Measurements from ENCODE around the gene GAREM1.

Gene GAREM1

GRCh38 chr18:32318581-32318980 is 152.1 kb downstream of the GAREM1 start:
- Histone ChIP-seq H3K4me2 (ENCODE audit: low read length) (no peak overlapping the region), H3K36me3 (replicated peaks; ENCODE audit: low read depth, low read length) (no peaks in the 10 kb centered on the region), H3K9ac (ENCODE audit: low read length) (no peak overlapping the region), H4K20me1 (ENCODE audit: insufficient read depth, low read length) (no peaks in the 10 kb centered on the region), H2AFZ (ENCODE audit: low read depth, low read length) (no peak overlapping the region), H3K27ac (ENCODE audit: low read length) (no peak overlapping the region), H3K4me1 (ENCODE audit: low read length) (no peaks in the 10 kb centered on the region), H3K27me3 (ENCODE audit: low read depth, low read length) (no peaks in the 10 kb centered on the region), H3K79me2 (ENCODE audit: low read length) (no peaks in the 10 kb centered on the region), H3K9me3 (ENCODE audit: insufficient read depth, low read length) (no peaks in the 10 kb centered on the region), H3K4me3 (ENCODE audit: low read length) (no peak overlapping the region)
- TF ChIP-seq, protein P1, sequence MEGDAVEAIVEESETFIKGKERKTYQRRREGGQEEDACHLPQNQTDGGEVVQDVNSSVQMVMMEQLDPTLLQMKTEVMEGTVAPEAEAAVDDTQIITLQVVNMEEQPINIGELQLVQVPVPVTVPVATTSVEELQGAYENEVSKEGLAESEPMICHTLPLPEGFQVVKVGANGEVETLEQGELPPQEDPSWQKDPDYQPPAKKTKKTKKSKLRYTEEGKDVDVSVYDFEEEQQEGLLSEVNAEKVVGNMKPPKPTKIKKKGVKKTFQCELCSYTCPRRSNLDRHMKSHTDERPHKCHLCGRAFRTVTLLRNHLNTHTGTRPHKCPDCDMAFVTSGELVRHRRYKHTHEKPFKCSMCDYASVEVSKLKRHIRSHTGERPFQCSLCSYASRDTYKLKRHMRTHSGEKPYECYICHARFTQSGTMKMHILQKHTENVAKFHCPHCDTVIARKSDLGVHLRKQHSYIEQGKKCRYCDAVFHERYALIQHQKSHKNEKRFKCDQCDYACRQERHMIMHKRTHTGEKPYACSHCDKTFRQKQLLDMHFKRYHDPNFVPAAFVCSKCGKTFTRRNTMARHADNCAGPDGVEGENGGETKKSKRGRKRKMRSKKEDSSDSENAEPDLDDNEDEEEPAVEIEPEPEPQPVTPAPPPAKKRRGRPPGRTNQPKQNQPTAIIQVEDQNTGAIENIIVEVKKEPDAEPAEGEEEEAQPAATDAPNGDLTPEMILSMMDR (IDR thresholded peaks at IDR 0.05; ENCODE audit: low read depth, low read length): no peak
- TF ChIP-seq EZH2phosphoT487 (IDR thresholded peaks at IDR 0.05; ENCODE audit: low read depth): no peak

DNA sequence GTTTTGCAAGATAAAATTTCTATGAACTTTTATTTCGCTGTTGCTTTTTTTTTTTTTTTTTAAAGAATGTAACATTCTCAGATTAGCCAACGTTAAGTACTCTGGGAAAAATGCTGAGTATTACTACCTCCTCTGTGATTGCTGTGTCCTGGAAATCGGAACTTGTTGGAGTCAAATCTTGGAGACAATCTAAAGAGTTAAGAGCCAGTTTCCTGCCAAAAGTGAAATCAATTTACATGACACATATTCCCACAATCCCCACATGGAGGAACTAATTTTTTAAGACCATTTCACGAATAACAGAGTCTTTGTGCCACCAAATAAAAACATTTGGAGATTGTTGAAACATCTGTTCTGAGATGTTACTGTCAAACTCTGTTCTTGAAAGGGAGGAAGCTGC is 153.0 kb downstream of the GAREM1 start:
- Histone ChIP-seq H3K4me2 (ENCODE audit: low read length) (no peak overlapping the region), H2AFZ (ENCODE audit: low read depth, low read length) (no peak overlapping the region), H3K9ac (ENCODE audit: low read length) (no peak overlapping the region), H3K36me3 (replicated peaks; ENCODE audit: low read depth, low read length) (no peaks in the 10 kb centered on the region), H3K4me1 (ENCODE audit: low read length) (no peaks in the 10 kb centered on the region), H3K27me3 (ENCODE audit: low read depth, low read length) (no peaks in the 10 kb centered on the region), H3K27ac (ENCODE audit: low read length) (no peak overlapping the region), H4K20me1 (ENCODE audit: insufficient read depth, low read length) (no peaks in the 10 kb centered on the region), H3K79me2 (ENCODE audit: low read length) (no peaks in the 10 kb centered on the region), H3K4me3 (ENCODE audit: low read length) (no peak overlapping the region), H3K9me3 (ENCODE audit: insufficient read depth, low read length) (no peaks in the 10 kb centered on the region)
- TF ChIP-seq, protein P1 (IDR thresholded peaks at IDR 0.05; ENCODE audit: low read depth, low read length): no peak
- TF ChIP-seq EZH2phosphoT487 (IDR thresholded peaks at IDR 0.05; ENCODE audit: low read depth): no peak

GRCh38 chr18:32315881-32316280 is 154.8 kb downstream of the GAREM1 start:
- Histone ChIP-seq H3K27ac (ENCODE audit: low read length) (no peak overlapping the region), H3K9me3 (ENCODE audit: insufficient read depth, low read length) (no peaks in the 10 kb centered on the region), H3K4me3 (ENCODE audit: low read length) (no peak overlapping the region), H3K4me1 (ENCODE audit: low read length) (no peaks in the 10 kb centered on the region), H3K9ac (ENCODE audit: low read length) (no peak overlapping the region), H3K36me3 (replicated peaks; ENCODE audit: low read depth, low read length) (no peaks in the 10 kb centered on the region), H4K20me1 (ENCODE audit: insufficient read depth, low read length) (no peaks in the 10 kb centered on the region), H2AFZ (ENCODE audit: low read depth, low read length) (no peak overlapping the region), H3K27me3 (ENCODE audit: low read depth, low read length) (no peaks in the 10 kb centered on the region), H3K4me2 (ENCODE audit: low read length) (no peak overlapping the region), H3K79me2 (ENCODE audit: low read length) (no peaks in the 10 kb centered on the region)
- TF ChIP-seq, protein P1 (IDR thresholded peaks at IDR 0.05; ENCODE audit: low read depth, low read length): no peak
- no peak for TF ChIP-seq EZH2phosphoT487 (IDR thresholded peaks at IDR 0.05; ENCODE audit: low read depth)

GRCh38 chr18:32310774-32311173 is 159.9 kb downstream of the GAREM1 start:
- Histone ChIP-seq H4K20me1 (ENCODE audit: insufficient read depth, low read length) (no peaks in the 10 kb centered on the region), H3K9me3 (ENCODE audit: insufficient read depth, low read length) (no peaks in the 10 kb centered on the region), H3K36me3 (replicated peaks; ENCODE audit: low read depth, low read length) (no peaks in the 10 kb centered on the region), H3K79me2 (ENCODE audit: low read length) (no peaks in the 10 kb centered on the region), H2AFZ (ENCODE audit: low read depth, low read length) (no peak overlapping the region), H3K27ac (ENCODE audit: low read length) (no peak overlapping the region), H3K27me3 (ENCODE audit: low read depth, low read length) (no peaks in the 10 kb centered on the region), H3K9ac (ENCODE audit: low read length) (no peak overlapping the region), H3K4me2 (ENCODE audit: low read length) (no peak overlapping the region), H3K4me1 (ENCODE audit: low read length) (no peaks in the 10 kb centered on the region), H3K4me3 (ENCODE audit: low read length) (no peak overlapping the region)
- no peak for TF ChIP-seq EZH2phosphoT487 (IDR thresholded peaks at IDR 0.05; ENCODE audit: low read depth)

GRCh38 chr18:32310101-32310500 is 160.6 kb downstream of the GAREM1 start:
- Histone ChIP-seq H3K79me2 (ENCODE audit: low read length) (no peaks in the 10 kb centered on the region), H2AFZ (ENCODE audit: low read depth, low read length) (no peak overlapping the region), H3K4me1 (ENCODE audit: low read length) (no peaks in the 10 kb centered on the region), H3K9me3 (ENCODE audit: insufficient read depth, low read length) (no peaks in the 10 kb centered on the region), H3K27me3 (ENCODE audit: low read depth, low read length) (no peaks in the 10 kb centered on the region), H3K4me3 (ENCODE audit: low read length) (no peak overlapping the region), H3K9ac (ENCODE audit: low read length) (no peak overlapping the region), H3K27ac (ENCODE audit: low read length) (no peak overlapping the region), H4K20me1 (ENCODE audit: insufficient read depth, low read length) (no peaks in the 10 kb centered on the region), H3K4me2 (ENCODE audit: low read length) (no peak overlapping the region), H3K36me3 (replicated peaks; ENCODE audit: low read depth, low read length) (no peaks in the 10 kb centered on the region)
- TF ChIP-seq, protein P1 (IDR thresholded peaks at IDR 0.05; ENCODE audit: low read depth, low read length): no peak
- TF ChIP-seq EZH2phosphoT487 (IDR thresholded peaks at IDR 0.05; ENCODE audit: low read depth): no peak
